ENCODE measurements around the gene FOXC1. TPM values are rescaled to one million over a fixed set of nuclear protein-coding genes. Genes with fewer than 3 reads are reported as not detected.
A peak's percentile ranks its signal among the peaks of the same experiment; 100 is the strongest.

Gene FOXC1
- total RNA-seq, result 100 to 1,000 TPM in 1 of 2 donors, 10 to 100 TPM in 1; 57.0 to 105 TPM
- polyA plus RNA-seq (ENCODE audit: insufficient read length in 2 of 2), result 10 to 100 TPM; 15.1 to 41.2 TPM
- long read RNA-seq, donor 1, transcript FOXC1-201 (1 exons, 3,926 nt), result minor isoform, 8 of 73 reads
- long read RNA-seq, donor 1, transcript FOXC1-202 (1 exons, 3,831 nt), result major isoform, 65 of 73 reads
- long read RNA-seq, donor 1, partial matches to known transcripts, result 0 of 73 reads
- long read RNA-seq, donor 1, other reads (novel, unspliced or antisense), result 0 of 73 reads
- long read RNA-seq, donor 2, transcript FOXC1-202 (1 exons, 3,831 nt), result major isoform, 6 of 8 reads
- long read RNA-seq, donor 2, partial matches to known transcripts, result 0 of 8 reads
- long read RNA-seq, donor 2, other reads (novel, unspliced or antisense), result 0 of 8 reads
- long read RNA-seq, donor 3, transcript FOXC1-202 (1 exons, 3,831 nt), result major isoform, 18 of 21 reads
- long read RNA-seq, donor 3, partial matches to known transcripts, result 0 of 21 reads
- long read RNA-seq, donor 3, other reads (novel, unspliced or antisense), result 0 of 21 reads
- long read RNA-seq, donor 4, partial matches to known transcripts, result 0 of 1 reads
- long read RNA-seq, donor 4, other reads (novel, unspliced or antisense), result 0 of 1 reads

DNA sequence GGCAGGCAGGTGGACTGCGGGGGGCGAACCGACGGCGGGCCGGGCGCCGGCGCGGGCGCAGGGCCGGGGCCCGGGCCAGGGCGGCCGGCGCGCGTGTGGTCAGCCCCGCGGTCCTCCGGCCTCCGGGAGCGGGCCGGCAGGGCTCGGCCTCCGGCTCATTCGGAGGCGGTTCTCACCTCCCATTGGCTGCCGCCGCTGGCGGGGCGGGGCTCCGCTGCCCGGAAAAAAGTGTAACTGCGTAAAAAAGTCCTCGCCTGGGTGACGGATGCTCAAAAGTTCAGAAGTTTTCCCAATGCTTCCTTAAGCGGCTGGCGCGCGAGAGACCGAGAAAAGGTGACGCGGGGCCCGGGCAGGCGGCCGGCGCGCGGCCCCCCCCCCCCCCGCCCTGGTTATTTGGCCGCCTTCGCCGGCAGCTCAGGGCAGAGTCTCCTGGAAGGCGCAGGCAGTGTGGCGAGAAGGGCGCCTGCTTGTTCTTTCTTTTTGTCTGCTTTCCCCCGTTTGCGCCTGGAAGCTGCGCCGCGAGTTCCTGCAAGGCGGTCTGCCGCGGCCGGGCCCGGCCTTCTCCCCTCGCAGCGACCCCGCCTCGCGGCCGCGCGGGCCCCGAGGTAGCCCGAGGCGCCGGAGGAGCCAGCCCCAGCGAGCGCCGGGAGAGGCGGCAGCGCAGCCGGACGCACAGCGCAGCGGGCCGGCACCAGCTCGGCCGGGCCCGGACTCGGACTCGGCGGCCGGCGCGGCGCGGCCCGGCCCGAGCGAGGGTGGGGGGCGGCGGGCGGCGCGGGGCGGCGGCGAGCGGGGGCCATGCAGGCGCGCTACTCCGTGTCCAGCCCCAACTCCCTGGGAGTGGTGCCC, at the start of gene FOXC1:
Gene FOXC1 (plus strand): TSS at position 268 of the 849 bp plus-strand sequence. CDS start 531 bp downstream, at position 799.
- peak within 1 kb of the TSS; percentile 87 for H3K27ac ChIP-seq (ENCODE audit: low read depth, low read length)
- no peaks in the 10 kb centered on the region for H3K36me3 ChIP-seq (ENCODE audit: control insufficient read depth, insufficient read depth, low read length)
- H3K27me3 ChIP-seq (ENCODE audit: control insufficient read depth, insufficient read depth, low read length), result peaks cover 84% of the 10 kb centered on the region
- H3K4me1 ChIP-seq (ENCODE audit: control insufficient read depth, insufficient read depth, low read length), result peaks cover 34% of the 10 kb centered on the region
- under 1% methylated on average over 107 of the region's 115 CpGs for WGBS (ENCODE audit: insufficient coverage)
- H3K9me3 ChIP-seq (ENCODE audit: control insufficient read depth, insufficient read depth, low read length), result no peaks in the 10 kb centered on the region
- peak in 1 of 6 donors; percentile 88 for DNase-seq (ENCODE audit: low read depth in 4 of 6, low spot score in 6 of 6)
- peak within 1 kb of the TSS; percentile 54 for H3K4me3 ChIP-seq (ENCODE audit: low read depth, low read length)

DNA sequence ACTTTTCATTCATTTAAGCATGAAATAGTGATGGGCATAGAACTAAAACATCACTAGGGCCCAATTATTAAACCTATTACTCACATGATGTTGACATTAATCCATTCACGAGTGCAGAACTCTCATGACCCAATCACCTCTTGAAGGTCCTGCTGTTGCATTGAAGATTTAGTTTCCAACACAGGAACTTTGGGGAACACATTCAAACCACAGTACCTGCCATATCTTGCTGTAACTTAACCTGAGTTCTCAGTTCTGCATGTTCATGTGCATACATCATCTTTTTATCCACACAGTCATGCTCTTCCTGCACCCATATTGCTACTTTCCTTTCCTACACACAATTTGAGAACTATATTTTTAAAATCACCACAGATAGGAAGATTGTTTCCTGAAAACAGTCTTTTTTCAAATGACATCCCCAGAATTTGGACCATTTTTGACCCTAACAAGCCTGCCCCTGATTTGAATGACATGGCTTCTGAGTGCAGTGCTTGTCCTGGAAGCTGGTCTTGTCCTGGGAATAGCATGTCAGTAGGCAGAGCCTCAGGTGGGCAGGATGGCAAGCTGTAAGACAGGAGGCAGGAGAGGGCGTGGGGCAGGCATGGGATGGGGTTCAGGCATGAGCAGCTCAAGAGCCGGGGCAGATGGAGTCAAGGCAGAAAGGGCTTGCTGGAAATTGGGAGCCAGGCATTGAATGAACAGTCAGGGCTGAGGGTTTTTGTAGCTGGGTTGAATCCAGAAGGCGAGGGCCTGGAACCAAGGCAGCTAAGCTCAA, 49.2 kb upstream of the FOXC1 start:
- Histone ChIP-seq H3K4me1 (ENCODE audit: control insufficient read depth, insufficient read depth, low read length) (peaks cover 3% of the 10 kb centered on the region), H3K27ac (ENCODE audit: low read depth, low read length) (no peak overlapping the region), H3K9me3 (ENCODE audit: control insufficient read depth, insufficient read depth, low read length) (no peaks in the 10 kb centered on the region), H3K27me3 (ENCODE audit: control insufficient read depth, insufficient read depth, low read length) (no peaks in the 10 kb centered on the region), H3K36me3 (ENCODE audit: control insufficient read depth, insufficient read depth, low read length) (no peaks in the 10 kb centered on the region), H3K4me3 (ENCODE audit: low read depth, low read length) (no peak overlapping the region)
- WGBS (ENCODE audit: insufficient coverage), result 83% methylated on average over 4 of the region's 4 CpGs
- DNase-seq (ENCODE audit: low read depth in 4 of 6, low spot score in 6 of 6), result no peak

DNA sequence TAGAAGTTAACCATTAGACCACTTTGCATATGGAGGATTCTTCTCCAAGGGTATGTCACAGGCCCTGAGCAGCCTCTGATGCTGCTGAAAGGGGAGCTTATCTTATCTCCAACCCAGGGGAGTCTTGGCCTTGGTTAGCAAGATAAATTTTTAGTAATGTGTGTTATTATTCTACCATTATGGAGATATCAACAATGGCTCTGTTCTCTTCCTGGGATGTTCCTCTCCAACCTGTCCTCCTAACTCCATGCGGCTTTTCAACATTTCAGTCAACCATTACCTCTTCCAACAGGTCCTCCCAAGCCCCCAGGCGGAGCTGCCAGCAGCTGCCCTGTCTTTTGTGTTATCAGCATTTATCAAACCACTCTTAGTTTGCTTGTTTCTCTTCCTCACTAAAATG, 48.4 kb upstream of the FOXC1 start:
- no peaks in the 10 kb centered on the region for H3K4me1 ChIP-seq (ENCODE audit: control insufficient read depth, insufficient read depth, low read length)
- DNase-seq (ENCODE audit: low read depth in 4 of 6, low spot score in 6 of 6), result no peak
- H3K4me3 ChIP-seq (ENCODE audit: low read depth, low read length), result no peak overlapping the region

DNA sequence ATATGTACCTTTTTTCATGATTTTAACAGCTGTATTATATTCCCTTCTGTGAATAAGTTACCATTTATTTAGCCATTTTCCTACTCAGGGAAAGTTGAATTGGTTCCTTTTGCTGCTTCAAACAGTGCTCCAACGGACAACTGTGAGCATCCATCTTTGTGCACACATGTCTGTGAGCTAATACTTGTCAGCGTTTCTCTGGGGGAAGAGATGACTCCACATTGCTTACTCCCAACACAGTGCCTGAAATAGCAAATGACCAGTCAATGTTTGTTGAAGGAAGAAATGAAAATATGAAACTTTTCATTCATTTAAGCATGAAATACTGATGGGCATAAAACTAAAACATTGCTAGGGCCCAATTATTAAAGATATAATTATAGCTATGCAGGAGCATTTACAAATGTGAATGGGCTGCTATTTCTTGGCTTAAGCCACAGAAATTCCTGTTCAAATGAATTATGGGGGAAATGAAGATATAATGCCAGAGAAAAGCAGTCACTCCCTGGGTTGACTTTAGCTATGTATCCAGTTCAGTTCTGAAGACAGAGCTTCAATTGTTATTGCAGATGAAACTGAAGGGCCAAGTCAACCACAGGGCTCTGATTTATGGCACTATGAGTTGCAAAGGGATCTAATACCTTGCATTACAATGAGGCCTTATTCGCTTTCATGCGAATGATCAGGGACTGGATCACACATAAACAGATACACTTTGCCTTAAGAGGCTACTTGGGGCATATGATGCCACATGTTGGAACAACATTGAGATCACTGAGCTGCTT, 47.4 kb upstream of the FOXC1 start:
- H3K4me3 ChIP-seq (ENCODE audit: low read depth, low read length), result no peak overlapping the region
- H3K27me3 ChIP-seq (ENCODE audit: control insufficient read depth, insufficient read depth, low read length), result no peaks in the 10 kb centered on the region
- H3K4me1 ChIP-seq (ENCODE audit: control insufficient read depth, insufficient read depth, low read length), result no peaks in the 10 kb centered on the region
- WGBS (ENCODE audit: insufficient coverage), result 73% methylated on average over 2 of the region's 4 CpGs
- no peak overlapping the region for H3K27ac ChIP-seq (ENCODE audit: low read depth, low read length)
- no peak for DNase-seq (ENCODE audit: low read depth in 4 of 6, low spot score in 6 of 6)
- H3K9me3 ChIP-seq (ENCODE audit: control insufficient read depth, insufficient read depth, low read length), result no peaks in the 10 kb centered on the region
- no peaks in the 10 kb centered on the region for H3K36me3 ChIP-seq (ENCODE audit: control insufficient read depth, insufficient read depth, low read length)

More for the DNA sequence above, 48.4 kb upstream of the FOXC1 start:
- Histone ChIP-seq H3K27ac (ENCODE audit: low read depth, low read length) (no peak overlapping the region), H3K27me3 (ENCODE audit: control insufficient read depth, insufficient read depth, low read length) (no peaks in the 10 kb centered on the region), H3K36me3 (ENCODE audit: control insufficient read depth, insufficient read depth, low read length) (no peaks in the 10 kb centered on the region), H3K9me3 (ENCODE audit: control insufficient read depth, insufficient read depth, low read length) (no peaks in the 10 kb centered on the region)
- WGBS (ENCODE audit: insufficient coverage), result 80% methylated on average over 2 of the region's 2 CpGs

DNA sequence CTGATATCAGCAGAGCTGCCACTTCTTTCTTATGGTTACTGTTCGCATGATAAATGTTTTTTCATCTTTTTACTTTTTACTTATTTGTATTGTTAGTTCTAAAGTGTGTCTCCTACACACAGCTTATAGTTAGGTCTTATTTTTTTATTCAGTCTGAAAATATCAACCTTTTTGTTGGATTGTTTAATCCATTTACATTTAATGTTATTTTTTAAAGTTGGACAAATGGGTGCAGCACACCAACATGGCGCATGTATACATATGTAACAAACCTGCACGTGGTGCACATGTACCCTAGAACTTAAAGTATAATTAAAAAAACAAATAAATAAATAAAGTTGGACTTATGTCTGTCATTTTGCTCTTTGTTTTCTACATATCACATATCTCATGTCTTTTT, 40.3 kb upstream of the FOXC1 start:
- H3K4me1 ChIP-seq (ENCODE audit: control insufficient read depth, insufficient read depth, low read length), result peaks cover 10% of the 10 kb centered on the region
- H3K9me3 ChIP-seq (ENCODE audit: control insufficient read depth, insufficient read depth, low read length), result peaks cover 2% of the 10 kb centered on the region
- WGBS (ENCODE audit: insufficient coverage), result no CpG with 5 or more reads among the region's 3 CpGs
- H3K27ac ChIP-seq (ENCODE audit: low read depth, low read length), result no peak overlapping the region
- no peaks in the 10 kb centered on the region for H3K27me3 ChIP-seq (ENCODE audit: control insufficient read depth, insufficient read depth, low read length)
- no peaks in the 10 kb centered on the region for H3K36me3 ChIP-seq (ENCODE audit: control insufficient read depth, insufficient read depth, low read length)
- no peak overlapping the region for H3K4me3 ChIP-seq (ENCODE audit: low read depth, low read length)
- DNase-seq (ENCODE audit: low read depth in 4 of 6, low spot score in 6 of 6), result no peak

DNA sequence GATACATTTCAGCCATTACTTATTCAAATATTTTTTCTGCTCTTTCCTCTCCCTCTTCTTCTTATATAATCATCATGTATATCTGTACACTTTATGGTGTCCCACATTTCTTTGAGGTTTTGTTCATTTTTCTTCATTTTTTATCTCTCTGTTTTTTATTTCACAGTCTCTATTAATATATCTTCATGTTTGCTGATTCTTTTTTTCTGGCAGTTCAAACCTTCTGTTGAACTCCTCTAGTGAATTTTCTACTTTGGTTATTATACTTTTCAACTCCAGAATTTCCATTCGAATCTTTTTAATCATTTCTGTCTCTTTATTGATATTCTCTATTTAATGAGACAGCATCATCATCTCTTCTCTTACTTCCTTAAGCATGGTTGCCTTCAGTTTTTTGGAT, 38.9 kb upstream of the FOXC1 start:
- no peaks in the 10 kb centered on the region for H3K36me3 ChIP-seq (ENCODE audit: control insufficient read depth, insufficient read depth, low read length)
- H3K27ac ChIP-seq (ENCODE audit: low read depth, low read length), result no peak overlapping the region
- no peak overlapping the region for H3K4me3 ChIP-seq (ENCODE audit: low read depth, low read length)
- no peak for DNase-seq (ENCODE audit: low read depth in 4 of 6, low spot score in 6 of 6)
- H3K4me1 ChIP-seq (ENCODE audit: control insufficient read depth, insufficient read depth, low read length), result peaks cover 24% of the 10 kb centered on the region
- no peaks in the 10 kb centered on the region for H3K27me3 ChIP-seq (ENCODE audit: control insufficient read depth, insufficient read depth, low read length)
- no CpG with 5 or more reads among the region's 1 CpG for WGBS (ENCODE audit: insufficient coverage)
- H3K9me3 ChIP-seq (ENCODE audit: control insufficient read depth, insufficient read depth, low read length), result peaks cover 2% of the 10 kb centered on the region

DNA sequence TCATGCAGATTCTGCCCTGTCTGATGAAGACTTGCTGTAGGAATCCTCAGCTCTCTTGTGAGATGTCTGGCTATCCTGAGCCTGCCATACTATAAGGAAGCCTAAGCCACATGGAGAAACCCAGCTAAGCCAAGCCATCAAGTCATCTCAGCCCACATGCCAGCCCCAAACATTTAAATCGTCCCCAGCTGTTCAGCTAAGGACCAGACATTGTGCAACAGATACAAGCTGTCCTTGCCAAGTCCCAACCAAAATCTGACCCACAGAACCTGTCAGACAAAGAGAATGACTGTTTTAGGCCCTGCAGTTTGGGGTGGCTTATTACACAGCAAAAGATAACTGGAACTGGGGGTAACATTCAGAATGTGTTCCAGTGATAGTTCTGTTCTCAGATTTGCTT, 36.8 kb upstream of the FOXC1 start:
- 67% methylated on average over 1 of the region's 1 CpG for WGBS (ENCODE audit: insufficient coverage)
- Histone ChIP-seq H3K9me3 (ENCODE audit: control insufficient read depth, insufficient read depth, low read length) (peaks cover 2% of the 10 kb centered on the region), H3K4me1 (ENCODE audit: control insufficient read depth, insufficient read depth, low read length) (peaks cover 38% of the 10 kb centered on the region), H3K27ac (ENCODE audit: low read depth, low read length) (no peak overlapping the region), H3K36me3 (ENCODE audit: control insufficient read depth, insufficient read depth, low read length) (no peaks in the 10 kb centered on the region), H3K4me3 (ENCODE audit: low read depth, low read length) (no peak overlapping the region), H3K27me3 (ENCODE audit: control insufficient read depth, insufficient read depth, low read length) (no peaks in the 10 kb centered on the region)
- no peak for DNase-seq (ENCODE audit: low read depth in 4 of 6, low spot score in 6 of 6)

DNA sequence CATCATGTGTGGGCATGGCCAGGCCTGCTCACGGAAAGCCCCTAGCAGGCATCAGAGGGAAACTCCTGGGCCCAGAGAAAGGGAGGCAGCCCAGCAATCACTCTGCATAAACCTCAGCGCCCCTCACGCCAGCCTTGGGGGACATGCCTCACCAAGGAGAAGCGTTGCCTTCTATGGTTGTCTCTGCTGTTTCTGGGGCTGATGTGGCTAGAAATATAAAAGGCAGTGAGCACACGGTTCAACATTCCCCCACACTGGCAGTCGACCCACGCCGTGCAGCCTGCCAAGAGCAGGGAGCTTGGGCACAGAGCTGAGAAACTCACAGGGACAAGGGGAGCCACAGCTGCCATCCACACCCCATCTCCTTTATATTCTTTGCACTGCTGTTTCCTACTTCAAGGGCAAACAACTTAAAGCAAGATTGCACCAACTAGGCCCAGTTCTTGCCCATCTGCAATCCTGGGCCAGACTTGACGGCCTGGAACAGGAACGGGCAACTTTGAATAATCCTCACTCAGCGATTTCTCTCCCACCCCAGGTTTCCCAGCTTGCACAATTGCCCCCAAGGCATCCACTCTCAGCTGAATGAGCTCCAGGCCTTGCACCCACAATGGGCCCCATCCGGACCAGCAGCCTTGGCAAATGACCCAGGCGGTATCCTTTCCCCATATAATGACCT, 35.5 kb upstream of the FOXC1 start:
- H3K27ac ChIP-seq (ENCODE audit: low read depth, low read length), result peak overlapping the region; percentile 69
- peaks cover 40% of the 10 kb centered on the region for H3K4me1 ChIP-seq (ENCODE audit: control insufficient read depth, insufficient read depth, low read length)
- no peak overlapping the region for H3K4me3 ChIP-seq (ENCODE audit: low read depth, low read length)
- WGBS (ENCODE audit: insufficient coverage), result 42% methylated on average over 8 of the region's 13 CpGs
- peaks cover 2% of the 10 kb centered on the region for H3K9me3 ChIP-seq (ENCODE audit: control insufficient read depth, insufficient read depth, low read length)
- peak in 4 of 6 donors; percentile 53 to 82 (median 62) for DNase-seq (ENCODE audit: low read depth in 4 of 6, low spot score in 6 of 6)
- no peaks in the 10 kb centered on the region for H3K27me3 ChIP-seq (ENCODE audit: control insufficient read depth, insufficient read depth, low read length)
- H3K36me3 ChIP-seq (ENCODE audit: control insufficient read depth, insufficient read depth, low read length), result no peaks in the 10 kb centered on the region

All from spinal cord (tissue), 10 donors.